ENCODE results near the gene TENT4B. TPM values are rescaled to one million over a fixed set of nuclear protein-coding genes. Genes with fewer than 3 reads are reported as not detected.

The TENT4B gene
- total RNA-seq, 1 donor from 2014 or later: 15.2 TPM

DNA sequence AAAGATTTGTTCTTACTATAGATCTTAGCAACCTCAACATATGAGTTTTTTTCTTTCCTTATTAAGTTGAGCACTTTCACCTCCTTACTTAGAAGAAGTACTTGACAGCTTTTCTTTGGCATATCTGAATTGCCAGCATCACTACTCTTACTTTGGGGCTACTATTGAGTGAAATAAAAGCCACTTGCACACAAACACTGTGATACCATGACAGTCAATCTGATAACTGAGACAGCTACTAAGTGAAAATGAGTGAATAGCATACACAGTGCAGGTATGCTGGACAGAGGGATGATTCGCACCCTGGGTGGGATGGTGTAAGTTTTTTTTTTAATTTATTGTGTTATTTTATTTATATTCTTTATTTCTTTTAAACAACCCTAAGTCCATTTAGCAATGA is 13.5 kb upstream of the TENT4B start:
- DNase-seq (ENCODE audit: low spot score): no peak
- no peak for TF ChIP-seq EZH2 (IDR thresholded peaks at IDR 0.05)
- no peak for TF ChIP-seq EZH2phosphoT487 (IDR thresholded peaks at IDR 0.05)
- TF ChIP-seq, protein P1, sequence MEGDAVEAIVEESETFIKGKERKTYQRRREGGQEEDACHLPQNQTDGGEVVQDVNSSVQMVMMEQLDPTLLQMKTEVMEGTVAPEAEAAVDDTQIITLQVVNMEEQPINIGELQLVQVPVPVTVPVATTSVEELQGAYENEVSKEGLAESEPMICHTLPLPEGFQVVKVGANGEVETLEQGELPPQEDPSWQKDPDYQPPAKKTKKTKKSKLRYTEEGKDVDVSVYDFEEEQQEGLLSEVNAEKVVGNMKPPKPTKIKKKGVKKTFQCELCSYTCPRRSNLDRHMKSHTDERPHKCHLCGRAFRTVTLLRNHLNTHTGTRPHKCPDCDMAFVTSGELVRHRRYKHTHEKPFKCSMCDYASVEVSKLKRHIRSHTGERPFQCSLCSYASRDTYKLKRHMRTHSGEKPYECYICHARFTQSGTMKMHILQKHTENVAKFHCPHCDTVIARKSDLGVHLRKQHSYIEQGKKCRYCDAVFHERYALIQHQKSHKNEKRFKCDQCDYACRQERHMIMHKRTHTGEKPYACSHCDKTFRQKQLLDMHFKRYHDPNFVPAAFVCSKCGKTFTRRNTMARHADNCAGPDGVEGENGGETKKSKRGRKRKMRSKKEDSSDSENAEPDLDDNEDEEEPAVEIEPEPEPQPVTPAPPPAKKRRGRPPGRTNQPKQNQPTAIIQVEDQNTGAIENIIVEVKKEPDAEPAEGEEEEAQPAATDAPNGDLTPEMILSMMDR (IDR thresholded peaks at IDR 0.05): no peak
- H3K36me3 ChIP-seq: no peaks in the 10 kb centered on the region
- no peaks in the 10 kb centered on the region for H3F3A ChIP-seq (ENCODE audit: low read depth)
- H3K27ac ChIP-seq: no peak overlapping the region
- no peaks in the 10 kb centered on the region for H3K4me1 ChIP-seq
- no peaks in the 10 kb centered on the region for H3K9me3 ChIP-seq (ENCODE audit: low read depth)
- no peaks in the 10 kb centered on the region for H3K79me2 ChIP-seq (ENCODE audit: low read depth)
- Mint-ChIP-seq H3K27me3 (ENCODE audit: insufficient read depth, low read depth) (peaks cover 3% of the 10 kb centered on the region), H3K4me3 (no peak overlapping the region), H3K9me3 (peaks cover 2% of the 10 kb centered on the region), H3K4me1 (no peaks in the 10 kb centered on the region), H3K27ac (no peak overlapping the region), H3K36me3 (no peaks in the 10 kb centered on the region)
- no peaks in the 10 kb centered on the region for H3K27me3 ChIP-seq
- H3K4me2 ChIP-seq: no peak overlapping the region
- H3K9ac ChIP-seq: no peak overlapping the region
- H2AFZ ChIP-seq (replicated peaks): no peak overlapping the region
- no peak overlapping the region for H3K4me3 ChIP-seq
- H4K20me1 ChIP-seq (ENCODE audit: low read depth): no peaks in the 10 kb centered on the region

DNA sequence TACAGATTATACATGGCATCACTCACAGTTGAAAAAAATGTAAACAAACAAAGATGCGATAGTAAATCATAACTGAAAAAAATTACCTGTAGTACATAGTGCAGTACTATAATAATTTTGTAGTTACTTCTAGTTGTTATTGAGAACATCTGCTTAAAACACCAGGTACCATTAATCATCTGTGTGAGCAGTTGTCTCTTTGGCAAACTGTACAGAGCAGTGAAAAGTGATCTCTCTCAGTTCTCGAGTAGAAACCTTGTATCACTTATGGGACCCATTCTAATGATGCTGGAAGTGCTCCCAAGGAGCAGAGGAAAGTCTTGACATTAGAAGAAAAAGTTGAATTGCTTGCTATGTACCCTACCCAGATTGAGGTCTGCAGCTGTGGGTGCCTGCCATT is 8.9 kb upstream of the TENT4B start:
- no peak overlapping the region for H3K27ac Mint-ChIP-seq
- no peaks in the 10 kb centered on the region for H3K27me3 ChIP-seq
- H3K4me2 ChIP-seq: no peak overlapping the region
- H3K4me3 ChIP-seq: no peak overlapping the region
- peaks cover 6% of the 10 kb centered on the region for H3K4me1 Mint-ChIP-seq
- no peaks in the 10 kb centered on the region for H3K36me3 ChIP-seq
- H3K79me2 ChIP-seq (ENCODE audit: low read depth): no peaks in the 10 kb centered on the region
- H3K9ac ChIP-seq: no peak overlapping the region
- H3K27ac ChIP-seq: no peak overlapping the region
- no peaks in the 10 kb centered on the region for H3K4me1 ChIP-seq
- H3K4me3 Mint-ChIP-seq: no peak overlapping the region
- no peaks in the 10 kb centered on the region for H3K9me3 ChIP-seq (ENCODE audit: low read depth)
- TF ChIP-seq, protein P1 (IDR thresholded peaks at IDR 0.05): no peak
- TF ChIP-seq EZH2phosphoT487 (IDR thresholded peaks at IDR 0.05) (no peak), EZH2 (IDR thresholded peaks at IDR 0.05) (no peak)
- H3K9me3 Mint-ChIP-seq: peaks cover 2% of the 10 kb centered on the region
- no peaks in the 10 kb centered on the region for H4K20me1 ChIP-seq (ENCODE audit: low read depth)
- H3F3A ChIP-seq (ENCODE audit: low read depth): no peaks in the 10 kb centered on the region
- peaks cover 3% of the 10 kb centered on the region for H3K27me3 Mint-ChIP-seq (ENCODE audit: insufficient read depth, low read depth)
- H3K36me3 Mint-ChIP-seq: no peaks in the 10 kb centered on the region
- H2AFZ ChIP-seq (replicated peaks): no peak overlapping the region
- DNase-seq (ENCODE audit: low spot score): no peak

DNA sequence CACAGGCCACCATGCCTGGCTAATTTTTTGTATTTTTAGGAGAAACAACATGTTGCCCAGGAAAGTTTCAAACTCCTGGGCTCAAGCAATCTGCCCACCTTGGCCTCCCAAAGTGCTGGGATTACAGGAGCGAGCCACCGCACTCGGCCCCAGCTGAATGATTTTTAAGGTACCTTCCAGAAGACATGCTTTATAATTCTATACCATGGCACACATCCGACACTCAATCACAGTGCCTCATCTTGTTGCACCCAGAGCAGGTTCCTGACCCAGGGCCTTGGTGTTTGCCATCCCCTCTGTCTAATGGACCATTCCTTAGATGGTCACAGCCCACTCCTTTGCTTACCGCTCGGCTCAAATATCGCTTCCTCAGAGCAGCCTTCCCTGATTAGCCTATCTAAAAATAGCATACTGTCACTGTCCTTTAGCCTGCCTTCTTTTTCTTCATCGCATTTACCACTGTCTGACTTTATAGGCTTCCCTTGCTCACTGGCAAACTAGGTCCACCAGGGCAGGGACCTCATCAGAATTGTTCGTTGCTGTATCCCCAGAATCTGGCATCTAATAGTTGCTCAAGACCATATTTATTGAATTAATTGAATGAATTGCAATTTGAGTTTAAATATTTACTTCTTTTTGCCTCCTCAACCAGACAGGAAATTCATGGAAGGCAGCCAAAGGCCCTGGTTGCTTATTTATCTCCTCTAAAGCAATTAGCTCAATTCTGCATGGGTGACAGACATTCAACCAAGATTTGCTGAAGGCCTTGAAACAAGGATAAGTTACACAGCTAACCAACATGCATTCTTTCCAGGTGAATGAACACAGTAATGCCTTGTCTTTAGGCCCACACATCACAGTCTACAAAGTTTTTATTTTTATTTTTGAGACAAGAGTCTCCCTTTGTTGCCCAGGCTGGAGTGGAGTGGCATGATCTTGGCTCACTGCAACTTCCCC is 6.3 kb upstream of the TENT4B start:
- peaks cover 2% of the 10 kb centered on the region for H3F3A ChIP-seq (ENCODE audit: low read depth)
- no peak overlapping the region for H2AFZ ChIP-seq (replicated peaks)
- TF ChIP-seq EZH2 (IDR thresholded peaks at IDR 0.05): no peak
- no peak for TF ChIP-seq EZH2phosphoT487 (IDR thresholded peaks at IDR 0.05)
- TF ChIP-seq, protein P1 (IDR thresholded peaks at IDR 0.05): no peak
- Mint-ChIP-seq H3K4me3 (no peak overlapping the region), H3K27me3 (ENCODE audit: insufficient read depth, low read depth) (no peaks in the 10 kb centered on the region), H3K27ac (no peak overlapping the region), H3K4me1 (peaks cover 6% of the 10 kb centered on the region), H3K9me3 (no peaks in the 10 kb centered on the region), H3K36me3 (no peaks in the 10 kb centered on the region)
- no peak overlapping the region for H3K27ac ChIP-seq
- H3K79me2 ChIP-seq (ENCODE audit: low read depth): no peaks in the 10 kb centered on the region
- H3K9ac ChIP-seq: no peak overlapping the region
- no peaks in the 10 kb centered on the region for H3K4me1 ChIP-seq
- H3K27me3 ChIP-seq: peaks cover 1% of the 10 kb centered on the region
- no peak for DNase-seq (ENCODE audit: low spot score)
- no peaks in the 10 kb centered on the region for H3K36me3 ChIP-seq
- no peaks in the 10 kb centered on the region for H3K9me3 ChIP-seq (ENCODE audit: low read depth)
- H3K4me3 ChIP-seq: no peak overlapping the region
- no peak overlapping the region for H3K4me2 ChIP-seq
- H4K20me1 ChIP-seq (ENCODE audit: low read depth): no peaks in the 10 kb centered on the region

Data from neural progenitor cell (in vitro differentiated cells).